GM21786 (cell line): ENCODE data around the gene PCSK5.
"Not testable (repeated sequence)": the region's sequence is repeated elsewhere in the genome, so short reads cannot be mapped to it uniquely, and the experiment has no call there.

Experiments used
- ATAC-seq: cut with Tn5 transposase; IDR thresholded peaks from one replicate; pipeline ENCODE4 v1.9.1; 2021; ENCODE audit not compliant: unreplicated experiment

PCSK5 gene

GRCh38 chr9:75889577-75889976 lies 896 bp upstream of the PCSK5 start:
- ATAC-seq: no peak

- ATAC-seq: no peak
Measured at GRCh38 chr9:75889977-75890471, 449 bp upstream of the PCSK5 start.

GRCh38 chr9:75891277-75891741 lies 836 bp downstream of the PCSK5 start:
- ATAC-seq: no peak

- no peak for ATAC-seq
Measured at GRCh38 chr9:75891771-75892215, 1.3 kb downstream of the PCSK5 start.

GRCh38 chr9:75892216-75892911 lies 1.9 kb downstream of the PCSK5 start:
- ATAC-seq: no peak

DNA sequence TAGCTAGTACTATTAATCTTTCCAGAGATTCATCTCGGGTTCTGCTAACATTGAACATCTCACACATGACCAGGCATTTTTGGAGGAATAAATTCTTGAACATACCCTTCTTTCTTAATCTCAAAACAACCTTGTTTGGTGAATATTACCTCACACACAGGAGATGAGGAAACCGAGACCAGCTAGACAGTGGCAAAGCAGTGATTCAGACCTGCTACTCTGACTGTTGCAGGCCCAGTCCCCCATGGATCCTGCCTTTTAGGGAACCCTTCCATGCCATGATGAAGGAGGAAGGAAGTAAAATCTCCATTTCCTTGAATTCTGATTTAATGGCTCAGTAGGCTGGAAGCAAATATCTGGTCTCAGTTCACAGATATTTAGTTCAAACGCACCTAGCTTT lies 2.6 kb downstream of the PCSK5 start:
- no peak for ATAC-seq

DNA sequence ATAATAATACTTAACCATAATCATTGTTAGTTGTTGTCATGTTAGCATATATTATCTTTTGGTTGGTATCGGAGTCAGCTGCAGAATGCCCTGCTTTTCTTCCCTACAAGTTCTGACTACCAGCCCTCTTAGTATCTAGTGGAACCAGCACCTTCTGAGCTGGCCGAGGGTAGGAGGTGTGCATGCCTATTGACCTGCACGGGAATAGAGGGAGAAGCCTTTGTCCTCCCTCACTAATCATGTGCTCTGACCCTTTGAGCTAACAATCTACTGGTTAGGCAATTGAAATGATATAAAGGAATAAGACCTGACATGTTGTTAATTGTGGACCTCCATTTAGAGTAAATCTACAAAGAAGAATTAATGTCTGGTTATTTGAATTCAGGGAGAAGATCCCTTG lies 4.1 kb downstream of the PCSK5 start:
- ATAC-seq: no peak

- no peak for ATAC-seq
Measured at GRCh38 chr9:75895112-75895511, 4.6 kb downstream of the PCSK5 start.

DNA sequence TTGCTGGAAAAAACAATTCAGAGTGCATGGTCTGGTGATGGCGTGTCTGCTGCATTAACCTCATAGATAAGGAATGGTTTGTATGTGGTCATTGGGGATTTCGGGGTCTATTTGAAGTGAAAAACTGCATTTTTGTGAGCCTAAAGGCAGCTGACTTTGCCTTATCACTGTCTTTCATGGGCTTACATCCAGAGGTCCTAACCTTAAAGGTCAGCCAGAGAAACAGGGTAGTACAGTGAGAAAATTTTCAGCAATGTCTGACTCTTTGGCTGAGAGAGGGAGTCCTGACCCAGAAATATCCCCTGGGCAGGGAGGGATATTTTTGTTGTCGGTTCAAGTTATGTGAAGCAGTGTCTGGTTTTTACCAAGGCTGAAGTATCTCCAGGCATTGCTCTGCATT lies 5.7 kb downstream of the PCSK5 start:
- ATAC-seq: no peak

GRCh38 chr9:75900893-75901524 lies 10.5 kb downstream of the PCSK5 start:
- not testable (repeated sequence) for ATAC-seq

DNA sequence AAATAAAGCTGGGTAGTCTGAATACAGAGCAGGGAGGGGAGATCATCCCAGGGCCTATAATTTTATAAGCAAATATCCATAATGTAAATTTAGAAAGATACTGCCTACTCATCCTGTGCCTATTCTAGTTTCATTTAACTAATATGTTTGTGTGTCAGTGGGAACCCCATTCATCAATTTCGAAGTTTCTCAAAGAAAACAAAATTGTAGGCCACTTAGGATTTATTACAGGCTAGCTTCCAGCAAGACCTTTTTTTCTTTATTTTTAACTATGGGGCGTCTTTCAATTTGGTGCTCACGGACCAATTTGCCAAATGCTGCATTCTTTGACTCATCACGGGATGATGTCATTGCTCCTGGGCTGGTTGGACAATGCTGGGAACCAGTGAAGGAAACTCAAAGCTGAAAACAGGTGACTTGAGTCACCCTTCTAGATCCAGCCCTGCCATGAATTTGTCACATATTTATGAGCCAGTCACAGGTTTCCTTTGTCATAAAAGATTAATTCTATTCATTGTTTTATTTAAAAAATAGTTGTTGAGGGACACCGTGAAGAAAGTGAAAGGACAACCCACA lies 13.4 kb downstream of the PCSK5 start:
- no peak for ATAC-seq

DNA sequence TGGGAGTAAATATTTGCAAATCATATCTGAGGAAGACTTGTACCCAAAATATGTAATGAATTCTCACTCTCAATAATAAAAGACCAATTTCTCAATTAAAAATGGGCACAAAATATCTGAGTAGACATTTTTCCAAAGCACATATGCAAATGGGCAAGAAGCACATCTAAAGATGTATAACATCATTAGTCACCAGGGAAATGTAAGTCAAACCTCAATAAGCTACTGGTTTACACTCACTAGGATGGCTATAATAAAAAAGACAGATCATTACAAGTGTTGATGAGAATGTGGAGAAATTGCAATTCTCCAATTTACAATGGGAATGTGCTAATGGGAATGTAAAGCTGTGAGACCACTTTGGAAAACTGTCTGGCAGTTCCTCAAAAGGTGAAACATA lies 13.9 kb downstream of the PCSK5 start:
- ATAC-seq: no peak

DNA sequence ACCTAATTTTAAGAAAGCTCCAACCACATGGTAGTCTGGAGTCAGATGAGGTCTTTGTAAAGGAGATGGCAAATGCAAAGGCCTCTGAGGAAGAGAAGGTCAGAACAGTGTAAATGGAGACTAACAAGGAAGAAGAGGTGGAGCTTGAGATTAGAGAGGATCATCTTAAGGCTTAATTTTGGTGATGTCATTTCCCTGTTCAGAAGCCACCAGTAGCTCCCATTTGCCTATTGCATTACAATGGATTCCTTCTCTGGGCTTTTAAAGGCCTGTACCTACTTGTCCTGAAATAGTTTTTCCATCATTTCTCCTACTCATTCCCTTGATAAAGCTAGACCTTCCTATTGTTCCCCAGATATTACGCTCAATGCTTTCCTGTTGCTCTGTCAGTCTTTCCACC lies 16.1 kb downstream of the PCSK5 start:
- no peak for ATAC-seq

DNA sequence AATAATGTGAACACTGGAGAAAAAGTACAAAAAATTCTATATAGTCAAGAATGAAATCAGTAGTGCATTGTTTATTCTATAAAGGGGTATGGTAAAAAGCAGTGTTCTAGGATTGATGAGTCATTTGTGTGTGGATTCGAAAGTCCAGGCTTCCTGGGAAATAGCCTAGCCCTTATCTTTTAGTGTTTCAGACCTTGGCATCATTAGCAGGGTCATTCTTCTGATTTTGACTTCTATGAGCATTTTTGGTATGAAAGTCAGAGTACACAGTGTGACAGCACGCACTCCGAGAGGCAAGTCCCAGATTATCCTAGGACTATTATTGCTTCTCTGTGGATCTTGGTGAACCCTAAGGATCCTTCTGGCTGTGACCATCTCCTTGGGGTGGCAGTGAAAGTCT lies 16.9 kb downstream of the PCSK5 start:
- ATAC-seq: no peak

DNA sequence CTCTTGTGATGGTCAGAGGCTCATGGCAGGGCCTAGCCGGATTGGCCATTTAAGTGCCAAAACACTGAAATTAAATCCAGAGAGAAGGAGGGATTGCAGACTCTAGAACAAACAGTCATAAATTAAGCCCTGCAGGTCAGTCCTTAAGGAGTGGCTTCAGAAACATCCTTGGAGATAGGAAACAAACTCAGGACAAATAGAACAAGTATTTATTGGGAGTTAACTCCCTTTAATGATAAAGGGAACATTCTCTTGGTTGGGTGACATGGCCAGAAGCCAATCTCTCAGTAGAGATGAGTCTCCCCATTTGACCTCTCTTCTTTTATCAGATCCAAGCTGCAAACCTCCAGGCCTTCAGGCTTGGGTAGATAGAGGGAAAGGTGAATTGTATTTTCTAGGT lies 17.4 kb downstream of the PCSK5 start:
- ATAC-seq: no peak

DNA sequence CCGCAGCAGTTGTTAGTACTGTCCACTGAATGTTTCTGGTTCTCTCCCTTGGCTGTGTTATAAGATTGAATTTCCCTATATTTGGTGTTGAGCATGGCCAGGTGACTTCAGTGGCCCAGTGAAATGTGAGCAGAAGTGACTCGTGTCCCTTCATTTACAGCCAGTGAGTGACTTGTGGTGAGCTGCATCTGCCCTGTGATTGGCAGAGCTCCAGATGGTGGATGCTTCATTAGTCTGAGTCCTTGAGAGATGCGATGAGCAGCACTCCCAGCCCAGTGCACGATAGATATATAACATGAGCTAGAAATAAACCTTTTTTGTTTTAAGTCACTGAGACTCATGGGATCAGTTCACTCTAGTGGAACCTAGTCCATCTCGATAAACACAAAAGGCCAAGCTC lies 19.3 kb downstream of the PCSK5 start:
- ATAC-seq: no peak

- no peak for ATAC-seq
Measured at GRCh38 chr9:75910731-75911130, 20.3 kb downstream of the PCSK5 start.

GRCh38 chr9:75911390-75911789 lies 20.9 kb downstream of the PCSK5 start:
- ATAC-seq: no peak

DNA sequence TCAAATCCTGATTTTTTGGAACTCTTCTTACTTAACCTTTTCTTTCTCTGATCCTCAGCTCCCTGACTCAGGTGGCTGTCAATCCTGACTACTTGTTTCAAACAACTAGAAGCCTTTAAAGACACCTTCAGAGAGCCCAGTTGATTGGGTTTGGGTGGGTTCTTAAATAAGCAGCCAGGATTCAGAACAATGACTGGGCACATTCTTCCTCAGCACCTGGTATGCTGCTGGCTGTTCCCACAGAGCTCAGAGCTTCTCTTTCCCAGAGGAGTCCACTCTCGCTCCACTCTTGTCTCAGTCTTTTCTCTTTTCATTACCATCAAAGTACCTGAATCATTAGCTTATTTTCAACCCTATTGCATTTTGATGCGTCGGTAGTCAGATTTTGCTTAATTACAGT lies 22.5 kb downstream of the PCSK5 start:
- no peak for ATAC-seq

DNA sequence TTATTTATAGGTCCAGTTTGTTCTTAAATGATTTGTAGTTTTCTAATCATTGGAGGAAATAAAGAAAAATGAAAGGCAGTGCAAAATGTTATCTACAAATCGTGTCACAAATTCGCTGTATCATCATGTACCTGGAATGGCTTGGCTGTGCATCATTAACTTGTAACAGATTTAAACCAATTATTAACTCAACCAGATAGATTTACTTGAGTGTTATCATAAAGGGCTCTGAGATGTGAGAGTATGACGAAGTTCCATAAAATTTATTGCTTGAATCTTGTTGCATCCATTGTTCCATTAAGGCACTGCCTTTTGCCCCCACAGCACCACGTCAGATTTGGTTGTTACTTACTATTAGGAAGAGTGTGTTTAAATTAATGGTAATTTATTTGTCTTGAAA lies 23.5 kb downstream of the PCSK5 start:
- ATAC-seq: no peak

GRCh38 chr9:75914883-75915452 lies 24.5 kb downstream of the PCSK5 start:
- no peak for ATAC-seq

- no peak for ATAC-seq
Measured at GRCh38 chr9:75918154-75918553, 27.7 kb downstream of the PCSK5 start.
